ENCODE data around the gene SLC27A4.

SLC27A4 gene

DNA sequence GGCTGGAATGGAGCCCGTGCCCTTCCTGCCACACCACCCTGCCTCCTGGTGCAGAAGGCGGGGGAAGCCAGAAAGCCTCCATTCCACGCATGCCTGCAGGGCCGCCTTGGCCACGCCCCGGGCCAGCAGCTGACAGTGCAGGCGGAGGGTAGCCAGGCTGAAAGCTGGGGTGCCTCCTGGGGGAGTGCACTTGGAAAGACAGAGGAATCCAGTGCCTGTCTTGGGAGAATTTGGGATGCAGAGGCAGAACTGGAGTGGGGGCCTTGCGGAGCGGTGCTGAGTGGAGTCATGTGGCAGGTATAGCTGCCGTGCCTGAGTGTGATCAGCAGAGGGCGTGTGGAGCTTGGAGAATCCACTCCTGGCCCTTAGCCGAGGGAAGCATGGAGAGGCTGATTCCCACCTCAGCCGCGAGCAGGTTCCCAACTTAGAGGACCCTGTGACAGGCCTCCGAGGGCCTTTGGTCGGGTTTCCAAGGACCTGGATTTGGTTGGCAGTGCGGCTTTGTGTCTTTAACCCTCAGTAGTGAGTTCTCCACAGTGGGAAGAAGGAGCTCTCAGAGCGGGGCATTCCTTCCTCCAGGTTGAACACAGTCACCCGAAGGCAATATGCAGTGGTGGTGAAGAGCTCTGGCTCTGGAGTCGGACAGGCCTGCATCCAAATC, 21.8 kb downstream of the SLC27A4 start (continued):
- TF ChIP-seq, protein P1, sequence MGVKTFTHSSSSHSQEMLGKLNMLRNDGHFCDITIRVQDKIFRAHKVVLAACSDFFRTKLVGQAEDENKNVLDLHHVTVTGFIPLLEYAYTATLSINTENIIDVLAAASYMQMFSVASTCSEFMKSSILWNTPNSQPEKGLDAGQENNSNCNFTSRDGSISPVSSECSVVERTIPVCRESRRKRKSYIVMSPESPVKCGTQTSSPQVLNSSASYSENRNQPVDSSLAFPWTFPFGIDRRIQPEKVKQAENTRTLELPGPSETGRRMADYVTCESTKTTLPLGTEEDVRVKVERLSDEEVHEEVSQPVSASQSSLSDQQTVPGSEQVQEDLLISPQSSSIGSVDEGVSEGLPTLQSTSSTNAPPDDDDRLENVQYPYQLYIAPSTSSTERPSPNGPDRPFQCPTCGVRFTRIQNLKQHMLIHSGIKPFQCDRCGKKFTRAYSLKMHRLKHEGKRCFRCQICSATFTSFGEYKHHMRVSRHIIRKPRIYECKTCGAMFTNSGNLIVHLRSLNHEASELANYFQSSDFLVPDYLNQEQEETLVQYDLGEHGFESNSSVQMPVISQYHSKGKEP (tag by site-specific recombination; IDR thresholded peaks at IDR 0.05): no peak
- no peak for TF ChIP-seq ZNF221 (tag by site-specific recombination; IDR thresholded peaks at IDR 0.05; ENCODE audit: borderline replicate concordance)
- TF ChIP-seq ZNF138 (tag by site-specific recombination; IDR thresholded peaks at IDR 0.05; ENCODE audit: borderline replicate concordance): no peak
- no peak for TF ChIP-seq RBAK (tag by site-specific recombination; IDR thresholded peaks at IDR 0.05)
- TF ChIP-seq GLI4 (tag by site-specific recombination; IDR thresholded peaks at IDR 0.05): no peak
- peak; percentile 39; the same call in 1 of the 2 replicates for TF ChIP-seq SP7 (tag by site-specific recombination; IDR thresholded peaks at IDR 0.05)
- peak; percentile 83 for TF ChIP-seq ZNF654 (tag by site-specific recombination; IDR thresholded peaks at IDR 0.05; ENCODE audit: low read depth)
- no peak for TF ChIP-seq ZFP41 (tag by site-specific recombination; IDR thresholded peaks at IDR 0.05; ENCODE audit: borderline replicate concordance)
- TF ChIP-seq ZNF335 (tag by site-specific recombination; conservative IDR thresholded peaks at IDR 0.05): peak; percentile 66
- TF ChIP-seq ZNF555 (tag by site-specific recombination; conservative IDR thresholded peaks at IDR 0.05): no peak
- TF ChIP-seq, protein P2, sequence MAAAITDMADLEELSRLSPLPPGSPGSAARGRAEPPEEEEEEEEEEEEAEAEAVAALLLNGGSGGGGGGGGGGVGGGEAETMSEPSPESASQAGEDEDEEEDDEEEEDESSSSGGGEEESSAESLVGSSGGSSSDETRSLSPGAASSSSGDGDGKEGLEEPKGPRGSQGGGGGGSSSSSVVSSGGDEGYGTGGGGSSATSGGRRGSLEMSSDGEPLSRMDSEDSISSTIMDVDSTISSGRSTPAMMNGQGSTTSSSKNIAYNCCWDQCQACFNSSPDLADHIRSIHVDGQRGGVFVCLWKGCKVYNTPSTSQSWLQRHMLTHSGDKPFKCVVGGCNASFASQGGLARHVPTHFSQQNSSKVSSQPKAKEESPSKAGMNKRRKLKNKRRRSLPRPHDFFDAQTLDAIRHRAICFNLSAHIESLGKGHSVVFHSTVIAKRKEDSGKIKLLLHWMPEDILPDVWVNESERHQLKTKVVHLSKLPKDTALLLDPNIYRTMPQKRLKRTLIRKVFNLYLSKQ (tag by site-specific recombination; IDR thresholded peaks at IDR 0.05; ENCODE audit: borderline replicate concordance): no peak
- no peak for TF ChIP-seq ZNF473 (tag by site-specific recombination; IDR thresholded peaks at IDR 0.05)
- TF ChIP-seq ZNF184 (tag by site-specific recombination; IDR thresholded peaks at IDR 0.05): peak; percentile 55; the same call in 1 of the 2 replicates
- TF ChIP-seq ZNF324 (tag by site-specific recombination; IDR thresholded peaks at IDR 0.05): no peak
- TF ChIP-seq, protein P3, sequence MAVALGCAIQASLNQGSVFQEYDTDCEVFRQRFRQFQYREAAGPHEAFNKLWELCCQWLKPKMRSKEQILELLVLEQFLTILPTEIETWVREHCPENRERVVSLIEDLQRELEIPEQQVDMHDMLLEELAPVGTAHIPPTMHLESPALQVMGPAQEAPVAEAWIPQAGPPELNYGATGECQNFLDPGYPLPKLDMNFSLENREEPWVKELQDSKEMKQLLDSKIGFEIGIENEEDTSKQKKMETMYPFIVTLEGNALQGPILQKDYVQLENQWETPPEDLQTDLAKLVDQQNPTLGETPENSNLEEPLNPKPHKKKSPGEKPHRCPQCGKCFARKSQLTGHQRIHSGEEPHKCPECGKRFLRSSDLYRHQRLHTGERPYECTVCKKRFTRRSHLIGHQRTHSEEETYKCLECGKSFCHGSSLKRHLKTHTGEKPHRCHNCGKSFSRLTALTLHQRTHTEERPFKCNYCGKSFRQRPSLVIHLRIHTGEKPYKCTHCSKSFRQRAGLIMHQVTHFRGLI (tag by site-specific recombination; IDR thresholded peaks at IDR 0.05): no peak
- no peak for TF ChIP-seq ZNF670 (tag by site-specific recombination; IDR thresholded peaks at IDR 0.05; ENCODE audit: low read depth)
- TF ChIP-seq, protein P4, sequence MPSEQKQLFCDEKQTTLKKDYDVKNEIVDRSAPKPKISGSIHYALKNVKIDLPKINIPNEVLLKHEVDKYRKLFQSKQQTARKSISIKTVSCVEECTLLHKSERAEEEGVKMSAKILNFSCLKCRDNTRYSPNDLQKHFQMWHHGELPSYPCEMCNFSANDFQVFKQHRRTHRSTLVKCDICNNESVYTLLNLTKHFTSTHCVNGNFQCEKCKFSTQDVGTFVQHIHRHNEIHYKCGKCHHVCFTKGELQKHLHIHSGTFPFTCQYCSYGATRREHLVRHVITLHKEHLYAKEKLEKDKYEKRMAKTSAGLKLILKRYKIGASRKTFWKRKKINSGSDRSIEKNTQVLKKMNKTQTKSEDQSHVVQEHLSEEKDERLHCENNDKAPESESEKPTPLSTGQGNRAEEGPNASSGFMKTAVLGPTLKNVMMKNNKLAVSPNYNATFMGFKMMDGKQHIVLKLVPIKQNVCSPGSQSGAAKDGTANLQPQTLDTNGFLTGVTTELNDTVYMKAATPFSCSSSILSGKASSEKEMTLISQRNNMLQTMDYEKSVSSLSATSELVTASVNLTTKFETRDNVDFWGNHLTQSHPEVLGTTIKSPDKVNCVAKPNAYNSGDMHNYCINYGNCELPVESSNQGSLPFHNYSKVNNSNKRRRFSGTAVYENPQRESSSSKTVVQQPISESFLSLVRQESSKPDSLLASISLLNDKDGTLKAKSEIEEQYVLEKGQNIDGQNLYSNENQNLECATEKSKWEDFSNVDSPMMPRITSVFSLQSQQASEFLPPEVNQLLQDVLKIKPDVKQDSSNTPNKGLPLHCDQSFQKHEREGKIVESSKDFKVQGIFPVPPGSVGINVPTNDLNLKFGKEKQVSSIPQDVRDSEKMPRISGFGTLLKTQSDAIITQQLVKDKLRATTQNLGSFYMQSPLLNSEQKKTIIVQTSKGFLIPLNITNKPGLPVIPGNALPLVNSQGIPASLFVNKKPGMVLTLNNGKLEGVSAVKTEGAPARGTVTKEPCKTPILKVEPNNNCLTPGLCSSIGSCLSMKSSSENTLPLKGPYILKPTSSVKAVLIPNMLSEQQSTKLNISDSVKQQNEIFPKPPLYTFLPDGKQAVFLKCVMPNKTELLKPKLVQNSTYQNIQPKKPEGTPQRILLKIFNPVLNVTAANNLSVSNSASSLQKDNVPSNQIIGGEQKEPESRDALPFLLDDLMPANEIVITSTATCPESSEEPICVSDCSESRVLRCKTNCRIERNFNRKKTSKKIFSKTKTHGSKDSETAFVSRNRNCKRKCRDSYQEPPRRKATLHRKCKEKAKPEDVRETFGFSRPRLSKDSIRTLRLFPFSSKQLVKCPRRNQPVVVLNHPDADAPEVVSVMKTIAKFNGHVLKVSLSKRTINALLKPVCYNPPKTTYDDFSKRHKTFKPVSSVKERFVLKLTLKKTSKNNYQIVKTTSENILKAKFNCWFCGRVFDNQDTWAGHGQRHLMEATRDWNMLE (tag by site-specific recombination; conservative IDR thresholded peaks at IDR 0.05; ENCODE audit: low read depth): no peak
- TF ChIP-seq ZNF571 (tag by site-specific recombination; IDR thresholded peaks at IDR 0.05): no peak
- TF ChIP-seq, protein P5, sequence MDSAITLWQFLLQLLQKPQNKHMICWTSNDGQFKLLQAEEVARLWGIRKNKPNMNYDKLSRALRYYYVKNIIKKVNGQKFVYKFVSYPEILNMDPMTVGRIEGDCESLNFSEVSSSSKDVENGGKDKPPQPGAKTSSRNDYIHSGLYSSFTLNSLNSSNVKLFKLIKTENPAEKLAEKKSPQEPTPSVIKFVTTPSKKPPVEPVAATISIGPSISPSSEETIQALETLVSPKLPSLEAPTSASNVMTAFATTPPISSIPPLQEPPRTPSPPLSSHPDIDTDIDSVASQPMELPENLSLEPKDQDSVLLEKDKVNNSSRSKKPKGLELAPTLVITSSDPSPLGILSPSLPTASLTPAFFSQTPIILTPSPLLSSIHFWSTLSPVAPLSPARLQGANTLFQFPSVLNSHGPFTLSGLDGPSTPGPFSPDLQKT (IDR thresholded peaks at IDR 0.05; ENCODE audit: borderline replicate concordance, low read depth, low read length): no peak
- TF ChIP-seq, protein P6, sequence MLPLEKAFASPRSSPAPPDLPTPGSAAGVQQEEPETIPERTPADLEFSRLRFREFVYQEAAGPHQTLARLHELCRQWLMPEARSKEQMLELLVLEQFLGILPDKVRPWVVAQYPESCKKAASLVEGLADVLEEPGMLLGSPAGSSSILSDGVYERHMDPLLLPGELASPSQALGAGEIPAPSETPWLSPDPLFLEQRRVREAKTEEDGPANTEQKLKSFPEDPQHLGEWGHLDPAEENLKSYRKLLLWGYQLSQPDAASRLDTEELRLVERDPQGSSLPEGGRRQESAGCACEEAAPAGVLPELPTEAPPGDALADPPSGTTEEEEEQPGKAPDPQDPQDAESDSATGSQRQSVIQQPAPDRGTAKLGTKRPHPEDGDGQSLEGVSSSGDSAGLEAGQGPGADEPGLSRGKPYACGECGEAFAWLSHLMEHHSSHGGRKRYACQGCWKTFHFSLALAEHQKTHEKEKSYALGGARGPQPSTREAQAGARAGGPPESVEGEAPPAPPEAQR (tag by site-specific recombination; IDR thresholded peaks at IDR 0.05): no peak
- TF ChIP-seq ZNF610 (tag by site-specific recombination; IDR thresholded peaks at IDR 0.05; ENCODE audit: borderline replicate concordance): peak; percentile 92; the same call in 1 of the 2 replicates
- TF ChIP-seq ZNF112 (tag by site-specific recombination; IDR thresholded peaks at IDR 0.05): no peak
- TF ChIP-seq ZNF658 (tag by site-specific recombination; IDR thresholded peaks at IDR 0.05): no peak
- no peak for TF ChIP-seq SP2 (tag by site-specific recombination; IDR thresholded peaks at IDR 0.05)
- TF ChIP-seq ZNF114 (tag by site-specific recombination; IDR thresholded peaks at IDR 0.05): no peak
- no peak for TF ChIP-seq ZNF791 (tag by site-specific recombination; IDR thresholded peaks at IDR 0.05)

Data from HEK293 (cell line).